ENCODE data around the gene SPIRE1.
"Not testable (repeated sequence)": the region's sequence is repeated elsewhere in the genome, so short reads cannot be mapped to it uniquely, and the experiment has no call there.

DNA sequence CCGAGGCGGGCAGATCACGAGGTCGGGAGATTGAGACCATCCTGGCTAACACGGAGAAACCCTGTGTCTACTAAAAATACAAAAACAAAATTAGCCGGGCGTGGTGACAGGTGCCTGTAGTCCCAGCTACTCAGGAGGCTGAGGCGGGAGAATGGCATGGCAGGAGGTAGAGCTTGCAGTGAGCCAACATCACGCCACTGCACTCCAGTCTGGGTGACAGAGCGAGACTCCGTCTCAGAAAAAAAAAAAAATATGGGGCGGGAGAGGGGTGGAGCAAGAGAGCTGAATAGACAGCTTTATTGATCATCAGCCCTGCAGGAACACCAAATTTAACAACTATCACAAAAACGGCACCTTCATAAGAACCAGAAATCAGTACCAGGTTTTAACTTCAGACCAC lies 106.4 kb downstream of the SPIRE1 start:
- TF ChIP-seq, protein P1, sequence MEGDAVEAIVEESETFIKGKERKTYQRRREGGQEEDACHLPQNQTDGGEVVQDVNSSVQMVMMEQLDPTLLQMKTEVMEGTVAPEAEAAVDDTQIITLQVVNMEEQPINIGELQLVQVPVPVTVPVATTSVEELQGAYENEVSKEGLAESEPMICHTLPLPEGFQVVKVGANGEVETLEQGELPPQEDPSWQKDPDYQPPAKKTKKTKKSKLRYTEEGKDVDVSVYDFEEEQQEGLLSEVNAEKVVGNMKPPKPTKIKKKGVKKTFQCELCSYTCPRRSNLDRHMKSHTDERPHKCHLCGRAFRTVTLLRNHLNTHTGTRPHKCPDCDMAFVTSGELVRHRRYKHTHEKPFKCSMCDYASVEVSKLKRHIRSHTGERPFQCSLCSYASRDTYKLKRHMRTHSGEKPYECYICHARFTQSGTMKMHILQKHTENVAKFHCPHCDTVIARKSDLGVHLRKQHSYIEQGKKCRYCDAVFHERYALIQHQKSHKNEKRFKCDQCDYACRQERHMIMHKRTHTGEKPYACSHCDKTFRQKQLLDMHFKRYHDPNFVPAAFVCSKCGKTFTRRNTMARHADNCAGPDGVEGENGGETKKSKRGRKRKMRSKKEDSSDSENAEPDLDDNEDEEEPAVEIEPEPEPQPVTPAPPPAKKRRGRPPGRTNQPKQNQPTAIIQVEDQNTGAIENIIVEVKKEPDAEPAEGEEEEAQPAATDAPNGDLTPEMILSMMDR (IDR thresholded peaks at IDR 0.05; ENCODE audit: low read depth, low read length, missing input control): not testable (repeated sequence)
- TF ChIP-seq, protein P2, sequence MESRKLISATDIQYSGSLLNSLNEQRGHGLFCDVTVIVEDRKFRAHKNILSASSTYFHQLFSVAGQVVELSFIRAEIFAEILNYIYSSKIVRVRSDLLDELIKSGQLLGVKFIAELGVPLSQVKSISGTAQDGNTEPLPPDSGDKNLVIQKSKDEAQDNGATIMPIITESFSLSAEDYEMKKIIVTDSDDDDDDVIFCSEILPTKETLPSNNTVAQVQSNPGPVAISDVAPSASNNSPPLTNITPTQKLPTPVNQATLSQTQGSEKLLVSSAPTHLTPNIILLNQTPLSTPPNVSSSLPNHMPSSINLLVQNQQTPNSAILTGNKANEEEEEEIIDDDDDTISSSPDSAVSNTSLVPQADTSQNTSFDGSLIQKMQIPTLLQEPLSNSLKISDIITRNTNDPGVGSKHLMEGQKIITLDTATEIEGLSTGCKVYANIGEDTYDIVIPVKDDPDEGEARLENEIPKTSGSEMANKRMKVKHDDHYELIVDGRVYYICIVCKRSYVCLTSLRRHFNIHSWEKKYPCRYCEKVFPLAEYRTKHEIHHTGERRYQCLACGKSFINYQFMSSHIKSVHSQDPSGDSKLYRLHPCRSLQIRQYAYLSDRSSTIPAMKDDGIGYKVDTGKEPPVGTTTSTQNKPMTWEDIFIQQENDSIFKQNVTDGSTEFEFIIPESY (IDR thresholded peaks at IDR 0.05): not testable (repeated sequence)
- not testable (repeated sequence) for TF ChIP-seq NR2F2, YY1 (IDR thresholded peaks at IDR 0.05)
- TF ChIP-seq, protein P3, sequence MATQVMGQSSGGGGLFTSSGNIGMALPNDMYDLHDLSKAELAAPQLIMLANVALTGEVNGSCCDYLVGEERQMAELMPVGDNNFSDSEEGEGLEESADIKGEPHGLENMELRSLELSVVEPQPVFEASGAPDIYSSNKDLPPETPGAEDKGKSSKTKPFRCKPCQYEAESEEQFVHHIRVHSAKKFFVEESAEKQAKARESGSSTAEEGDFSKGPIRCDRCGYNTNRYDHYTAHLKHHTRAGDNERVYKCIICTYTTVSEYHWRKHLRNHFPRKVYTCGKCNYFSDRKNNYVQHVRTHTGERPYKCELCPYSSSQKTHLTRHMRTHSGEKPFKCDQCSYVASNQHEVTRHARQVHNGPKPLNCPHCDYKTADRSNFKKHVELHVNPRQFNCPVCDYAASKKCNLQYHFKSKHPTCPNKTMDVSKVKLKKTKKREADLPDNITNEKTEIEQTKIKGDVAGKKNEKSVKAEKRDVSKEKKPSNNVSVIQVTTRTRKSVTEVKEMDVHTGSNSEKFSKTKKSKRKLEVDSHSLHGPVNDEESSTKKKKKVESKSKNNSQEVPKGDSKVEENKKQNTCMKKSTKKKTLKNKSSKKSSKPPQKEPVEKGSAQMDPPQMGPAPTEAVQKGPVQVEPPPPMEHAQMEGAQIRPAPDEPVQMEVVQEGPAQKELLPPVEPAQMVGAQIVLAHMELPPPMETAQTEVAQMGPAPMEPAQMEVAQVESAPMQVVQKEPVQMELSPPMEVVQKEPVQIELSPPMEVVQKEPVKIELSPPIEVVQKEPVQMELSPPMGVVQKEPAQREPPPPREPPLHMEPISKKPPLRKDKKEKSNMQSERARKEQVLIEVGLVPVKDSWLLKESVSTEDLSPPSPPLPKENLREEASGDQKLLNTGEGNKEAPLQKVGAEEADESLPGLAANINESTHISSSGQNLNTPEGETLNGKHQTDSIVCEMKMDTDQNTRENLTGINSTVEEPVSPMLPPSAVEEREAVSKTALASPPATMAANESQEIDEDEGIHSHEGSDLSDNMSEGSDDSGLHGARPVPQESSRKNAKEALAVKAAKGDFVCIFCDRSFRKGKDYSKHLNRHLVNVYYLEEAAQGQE (IDR thresholded peaks at IDR 0.05): not testable (repeated sequence)
